IMR-90 (cell line): ENCODE results near the gene PDZD7.

Experiments used
- CTCF ChIP-seq: conservative IDR thresholded peaks from 2 replicates; pipeline ENCODE4 v1.5.1; 2012; ENCODE audit warnings: mild to moderate bottlenecking, low read depth, low read length, improper control_type of control experiment
- FOS ChIP-seq: fragments of 150-350 bp; IDR thresholded peaks from 2 replicates; pipeline ENCODE4 v1.6.1; 2016; ENCODE audit warnings: low read depth, low read length

GRCh38 chr10:101019440-101019703, 11.6 kb downstream of the PDZD7 start:
- TF ChIP-seq FOS (no peak), CTCF (no peak)
